PC-3 (cell line): ENCODE measurements around the gene UBXN4. TPM values are rescaled to one million over a fixed set of nuclear protein-coding genes. Genes with fewer than 3 reads are reported as not detected.

ENCODE experiments used
- ATAC-seq: fragments of 200-7000 bp; cut with Tn5 transposase; 2 replicates; pipeline ENCODE4 v1.9.1; 2020; ENCODE audit warnings: mild to moderate bottlenecking, moderate library complexity
- BruUV-seq: library from RNA; stranded (reverse); fragments of 400-500 nt; replicated peaks from 2 replicates; lab custom pipeline; 2021; lab: Mats Ljungman, UMichigan
- CTCF ChIA-PET: fragments of 300-600 bp; sonication (Branson Sonifier 250); formaldehyde crosslinking; loops from one replicate; lab custom pipeline; 2022; ENCODE audit warnings: antibody characterized with exemption; lab: Charles Lee
- POLR2A ChIA-PET: fragments of 300-600 bp; sonication (Branson Sonifier 250); formaldehyde crosslinking; loops from one replicate; lab custom pipeline; 2022; ENCODE audit warnings: antibody characterized with exemption; ENCODE audit not compliant: unreplicated experiment; lab: Charles Lee
- DNase-seq: peaks from one replicate; pipeline ENCODE4 v3.0.0-alpha.2; 2015
- H2AFZ ChIP-seq: fragments of 300-600 bp; sonication (generic); 2 replicates; pipeline ENCODE4 v1.6.0; 2016; ENCODE audit warnings: antibody characterized with exemption, low read length
- H3F3A ChIP-seq: fragments of 300-600 bp; sonication (generic); one replicate; pipeline ENCODE4 v1.6.0; 2017; ENCODE audit warnings: antibody characterized with exemption, low read length, control low read depth, mild to moderate bottlenecking; ENCODE audit not compliant: unreplicated experiment
- H3K27ac ChIP-seq: fragments of 300-600 bp; sonication (generic); 2 replicates; pipeline ENCODE4 v1.5.1; 2016; ENCODE audit warnings: mild to moderate bottlenecking, low read length
- H3K27me3 ChIP-seq: fragments of 300-600 bp; sonication (generic); 2 replicates; pipeline ENCODE4 v1.6.1; 2016; ENCODE audit warnings: low read length, mixed read lengths
- H3K36me3 ChIP-seq: fragments of 300-600 bp; sonication (generic); 2 replicates; pipeline ENCODE4 v1.6.1; 2016; ENCODE audit warnings: low read depth, mixed run types, low read length, mixed read lengths
- H3K4me1 ChIP-seq: fragments of 300-600 bp; sonication (generic); 2 replicates; pipeline ENCODE4 v1.5.1; 2016; ENCODE audit warnings: low read length; ENCODE audit not compliant: insufficient read depth
- H3K4me2 ChIP-seq: fragments of 300-600 bp; sonication (generic); 2 replicates; pipeline ENCODE4 v1.6.0; 2016; ENCODE audit warnings: low read length
- H3K4me3 ChIP-seq: fragments of 300-600 bp; sonication (generic); 2 replicates; pipeline ENCODE4 v1.5.1; 2016; ENCODE audit warnings: mild to moderate bottlenecking, low read length, mixed read lengths
- H3K79me2 ChIP-seq: fragments of 300-600 bp; sonication (generic); 2 replicates; pipeline ENCODE4 v1.6.1; 2017; ENCODE audit warnings: low read length, mixed read lengths
- H3K9ac ChIP-seq: fragments of 300-600 bp; sonication (generic); 2 replicates; pipeline ENCODE4 v1.6.0; 2016; ENCODE audit warnings: mild to moderate bottlenecking, low read length
- H3K9me2 ChIP-seq: fragments of 300-600 bp; sonication (generic); replicated peaks from 2 replicates; pipeline ENCODE4 v1.6.1; 2016; ENCODE audit warnings: mixed run types, low read length, mixed read lengths
- H3K9me3 ChIP-seq: fragments of 300-600 bp; sonication (generic); 2 replicates; pipeline ENCODE4 v1.6.1; 2016; ENCODE audit warnings: low read length, mixed read lengths
- H4K20me1 ChIP-seq: fragments of 300-600 bp; sonication (generic); 2 replicates; pipeline ENCODE4 v1.6.1; 2016; ENCODE audit warnings: low read length, mixed read lengths
- CTCF ChIP-seq: fragments of 300-600 bp; sonication (generic); conservative IDR thresholded peaks from 2 replicates; pipeline ENCODE4 v1.5.1; 2017; ENCODE audit warnings: antibody characterized with exemption, low read depth, mild to moderate bottlenecking, low read length
- EZH2 ChIP-seq: fragments of 300-600 bp; sonication (generic); IDR thresholded peaks from one replicate; pipeline ENCODE4 v1.6.1; 2017; ENCODE audit warnings: antibody characterized with exemption, mild to moderate bottlenecking, low read length; ENCODE audit not compliant: unreplicated experiment
- EZH2phosphoT487 ChIP-seq: fragments of 300-600 bp; sonication (generic); IDR thresholded peaks from 2 replicates; pipeline ENCODE4 v1.6.1; 2018; ENCODE audit warnings: mild to moderate bottlenecking, antibody characterized with exemption, low read length, borderline replicate concordance
- intact Hi-C: fragments of 100-400 bp; cut with micrococcal nuclease; formaldehyde crosslinking; loops from 2 replicates; pipeline ENCODE4 v1.9.0; 2023
- total RNA-seq: library from RNA; depleted of rRNA; stranded (reverse); fragments of >200 nt; gene quantifications from 2 replicates; pipeline ENCODE4 v1.2.3, GENCODE V29; 2014

UBXN4 gene
- total RNA-seq, 1 experiment from 2014 or later, result 38.3 TPM

GRCh38 chr2:135762022-135762421, 20.4 kb downstream of the UBXN4 start:
- no peak overlapping the region for H3K4me3 ChIP-seq
- H3K9me3 ChIP-seq, result no peaks in the 10 kb centered on the region
- no peaks in the 10 kb centered on the region for H3K4me1 ChIP-seq
- H2AFZ ChIP-seq, result no peak overlapping the region
- H3F3A ChIP-seq, result no peaks in the 10 kb centered on the region
- intact Hi-C loops, result no loop called here
- ATAC-seq, result no peak
- no peak overlapping the region for H3K27ac ChIP-seq
- CTCF ChIA-PET, result no interaction called here
- H3K27me3 ChIP-seq, result no peaks in the 10 kb centered on the region
- no peak for DNase-seq
- no peak for TF ChIP-seq EZH2
- TF ChIP-seq CTCF, result no peak
- TF ChIP-seq EZH2phosphoT487, result no peak
- H3K9ac ChIP-seq, result no peak overlapping the region
- H3K79me2 ChIP-seq, result no peaks in the 10 kb centered on the region
- POLR2A ChIA-PET, result no interaction called here
- no TSS peak for BruUV-seq
- H3K9me2 ChIP-seq, result no peaks in the 10 kb centered on the region
- H3K4me2 ChIP-seq, result no peak overlapping the region
- H3K36me3 ChIP-seq, result peaks cover 52% of the 10 kb centered on the region
- H4K20me1 ChIP-seq, result no peaks in the 10 kb centered on the region

GRCh38 chr2:135762530-135762929, 20.9 kb downstream of the UBXN4 start:
- ChIA-PET CTCF (no interaction called here), POLR2A (no interaction called here)
- Histone ChIP-seq H3K9me3 (no peaks in the 10 kb centered on the region), H3K9me2 (no peaks in the 10 kb centered on the region), H3K4me2 (no peak overlapping the region), H3K27me3 (no peaks in the 10 kb centered on the region), H3F3A (no peaks in the 10 kb centered on the region), H3K4me3 (no peak overlapping the region), H3K36me3 (peaks cover 51% of the 10 kb centered on the region), H2AFZ (no peak overlapping the region), H3K79me2 (no peaks in the 10 kb centered on the region), H4K20me1 (no peaks in the 10 kb centered on the region), H3K27ac (no peak overlapping the region), H3K4me1 (no peaks in the 10 kb centered on the region), H3K9ac (no peak overlapping the region)
- ATAC-seq (no peak), DNase-seq (no peak)
- intact Hi-C loops, result no loop called here
- TF ChIP-seq EZH2 (no peak), EZH2phosphoT487 (no peak), CTCF (no peak)
- BruUV-seq, result no TSS peak

GRCh38 chr2:135768863-135769262, 27.2 kb downstream of the UBXN4 start:
- no peaks in the 10 kb centered on the region for H3K79me2 ChIP-seq
- no peaks in the 10 kb centered on the region for H3F3A ChIP-seq
- peaks cover 66% of the 10 kb centered on the region for H3K36me3 ChIP-seq
- no peak overlapping the region for H2AFZ ChIP-seq
- H3K27me3 ChIP-seq, result no peaks in the 10 kb centered on the region
- H3K9me3 ChIP-seq, result no peaks in the 10 kb centered on the region
- no peaks in the 10 kb centered on the region for H3K4me1 ChIP-seq
- no peak for ATAC-seq
- DNase-seq, result no peak
- TF ChIP-seq EZH2phosphoT487 (no peak), CTCF (no peak), EZH2 (no peak)
- no peak overlapping the region for H3K27ac ChIP-seq
- ChIA-PET POLR2A (no interaction called here), CTCF (no interaction called here)
- no peaks in the 10 kb centered on the region for H4K20me1 ChIP-seq
- no peak overlapping the region for H3K4me3 ChIP-seq
- intact Hi-C loops, result no loop called here
- BruUV-seq, result no TSS peak
- H3K4me2 ChIP-seq, result no peak overlapping the region
- no peak overlapping the region for H3K9ac ChIP-seq
- H3K9me2 ChIP-seq, result no peaks in the 10 kb centered on the region
